ENCODE measurements around the gene PHF21A.

The PHF21A gene

GRCh38 chr11:46072172-46072964 lies 48.9 kb downstream of the PHF21A start:
- TF ChIP-seq CTCF (IDR thresholded peaks at IDR 0.05) = no peak

- TF ChIP-seq CTCF (IDR thresholded peaks at IDR 0.05) = no peak
Measured at GRCh38 chr11:46071091-46071490, 50.2 kb downstream of the PHF21A start.

GRCh38 chr11:46069595-46069994 lies 51.7 kb downstream of the PHF21A start:
- TF ChIP-seq CTCF (IDR thresholded peaks at IDR 0.05) = no peak

- no peak for TF ChIP-seq CTCF (IDR thresholded peaks at IDR 0.05)
Measured at GRCh38 chr11:46066335-46066734, 54.9 kb downstream of the PHF21A start.

- TF ChIP-seq CTCF (IDR thresholded peaks at IDR 0.05) = no peak
Measured at GRCh38 chr11:46065681-46066080, 55.6 kb downstream of the PHF21A start.

- no peak for TF ChIP-seq CTCF (IDR thresholded peaks at IDR 0.05)
Measured at GRCh38 chr11:46064221-46064620, 57.0 kb downstream of the PHF21A start.

- TF ChIP-seq CTCF (IDR thresholded peaks at IDR 0.05) = no peak
Measured at GRCh38 chr11:46063138-46063537, 58.1 kb downstream of the PHF21A start.

- no peak for TF ChIP-seq CTCF (IDR thresholded peaks at IDR 0.05)
Measured at GRCh38 chr11:46060013-46060412, 61.2 kb downstream of the PHF21A start.

All from LNCAP (cell line).